GM12878 (cell line): Measurements from ENCODE around the gene BTNL2. TPM values are rescaled to one million over a fixed set of nuclear protein-coding genes. Genes with fewer than 3 reads are reported as not detected.

Experiments
- BACH1 ChIP-seq: fragments of 450-650 bp; IDR thresholded peaks from 2 replicates; pipeline ENCODE4 v1.6.1; 2017; ENCODE audit warnings: mild to moderate bottlenecking, borderline replicate concordance
- BCL11A ChIP-seq: IDR thresholded peaks from 2 replicates; pipeline ENCODE4 v1.6.1; 2011; ENCODE audit warnings: low read depth, low read length
- BRCA1 ChIP-seq: IDR thresholded peaks from 2 replicates; pipeline ENCODE4 v1.6.1; 2011; ENCODE audit warnings: low read depth, low read length, improper control_type of control experiment
- CBX5 ChIP-seq: sonication (generic); IDR thresholded peaks from 2 replicates; pipeline ENCODE4 v1.6.1; 2016; ENCODE audit warnings: low read depth, moderate library complexity, mild to moderate bottlenecking, inconsistent platforms
- CEBPB ChIP-seq, 2 experiments: fragments of 150-350 bp in 1 of 2; IDR thresholded peaks; 2 replicates each; pipeline ENCODE4 v1.6.1; 2012 to 2014; ENCODE audit warnings: low read depth in 2 of 2, low read length in 2 of 2, borderline replicate concordance in 1 of 2, inconsistent platforms in 1 of 2
- CHD1 ChIP-seq: IDR thresholded peaks from 2 replicates; pipeline ENCODE4 v1.6.1; 2012; ENCODE audit warnings: low read depth, low read length, improper control_type of control experiment
- EGR1 ChIP-seq, 2 experiments: IDR thresholded peaks; 1 replicate in 1 of 2; 2 replicates in 1 of 2; pipeline ENCODE4 v1.6.1; 2011 to 2012; ENCODE audit warnings: low read depth in 2 of 2, low read length in 2 of 2, borderline replicate concordance in 1 of 2, mild to moderate bottlenecking in 1 of 2, moderate library complexity in 1 of 2
- ETV6 ChIP-seq, 2 experiments: fragments of 450-650 bp in 1 of 2; IDR thresholded peaks in 1 of 2; conservative IDR thresholded peaks in 1 of 2; 2 replicates each; pipeline ENCODE4 v1.6.1; 2014; ENCODE audit warnings: antibody characterized with exemption in 1 of 2, borderline replicate concordance in 1 of 2, low read depth in 1 of 2, mild to moderate bottlenecking in 1 of 2, moderate library complexity in 1 of 2
- GABPA ChIP-seq: IDR thresholded peaks from 2 replicates; pipeline ENCODE4 v1.6.1; 2014; ENCODE audit warnings: antibody characterized with exemption, low read depth, mild to moderate bottlenecking, inconsistent platforms
- IKZF1 ChIP-seq: fragments of 450-650 bp; conservative IDR thresholded peaks from 2 replicates; pipeline ENCODE4 v1.6.1; 2017; ENCODE audit warnings: antibody characterized with exemption, mild to moderate bottlenecking
- JUND ChIP-seq: IDR thresholded peaks from 2 replicates; pipeline ENCODE4 v1.6.1; 2012; ENCODE audit warnings: low read depth, mild to moderate bottlenecking, low read length, improper control_type of control experiment, moderate library complexity
- KDM1A ChIP-seq: fragments of 200-600 bp; sonication (generic); IDR thresholded peaks from 2 replicates; pipeline ENCODE4 v1.6.1; 2016; ENCODE audit warnings: borderline replicate concordance
- NFXL1 ChIP-seq: fragments of 450-650 bp; IDR thresholded peaks from 2 replicates; pipeline ENCODE4 v1.6.1; 2017; ENCODE audit warnings: antibody characterized with exemption, mild to moderate bottlenecking, borderline replicate concordance
- NFYA ChIP-seq: IDR thresholded peaks from 2 replicates; pipeline ENCODE4 v1.6.1; 2011; ENCODE audit warnings: low read depth, mild to moderate bottlenecking, low read length, improper control_type of control experiment, borderline replicate concordance
- NR2C1 ChIP-seq: fragments of 450-650 bp; IDR thresholded peaks from 2 replicates; pipeline ENCODE4 v1.6.1; 2017; ENCODE audit warnings: antibody characterized with exemption, mild to moderate bottlenecking, moderate library complexity
- PAX5 ChIP-seq: IDR thresholded peaks from 2 replicates; pipeline ENCODE4 v1.6.1; 2011; ENCODE audit warnings: low read depth, low read length, borderline replicate concordance
- POLR2AphosphoS5 ChIP-seq: IDR thresholded peaks from 2 replicates; pipeline ENCODE4 v1.6.1; 2011; ENCODE audit warnings: mild to moderate bottlenecking, low read length, inconsistent platforms
- RCOR1 ChIP-seq: conservative IDR thresholded peaks from 2 replicates; pipeline ENCODE4 v1.6.1; 2012; ENCODE audit warnings: low read depth, low read length, improper control_type of control experiment
- SIN3A ChIP-seq: IDR thresholded peaks from 2 replicates; pipeline ENCODE4 v1.6.1; 2012; ENCODE audit warnings: low read depth, low read length, improper control_type of control experiment
- SP1 ChIP-seq: IDR thresholded peaks from one replicate; pipeline ENCODE4 v1.6.1; 2011; ENCODE audit warnings: low read depth, low read length
- SREBF1 ChIP-seq: IDR thresholded peaks from 2 replicates; pipeline ENCODE4 v1.6.1; 2012; ENCODE audit warnings: mild to moderate bottlenecking, low read length
- STAT1 ChIP-seq: fragments of 450-650 bp; conservative IDR thresholded peaks from 2 replicates; pipeline ENCODE4 v1.6.1; 2014; ENCODE audit warnings: antibody characterized with exemption, mild to moderate bottlenecking
- SUZ12 ChIP-seq: fragments of 200-600 bp; sonication (generic); IDR thresholded peaks from one replicate; pipeline ENCODE4 v1.6.1; 2018; ENCODE audit warnings: antibody characterized with exemption, mild to moderate bottlenecking; ENCODE audit not compliant: unreplicated experiment
- TCF12 ChIP-seq: IDR thresholded peaks from 2 replicates; pipeline ENCODE4 v1.6.1; 2011; ENCODE audit warnings: low read depth, mild to moderate bottlenecking, low read length
- TCF3 ChIP-seq: IDR thresholded peaks from 2 replicates; pipeline ENCODE4 v1.6.1; 2012; ENCODE audit warnings: low read depth, mild to moderate bottlenecking, low read length, borderline replicate concordance; ENCODE audit not compliant: insufficient read depth
- TCF7 ChIP-seq: IDR thresholded peaks from 2 replicates; pipeline ENCODE4 v1.6.1; 2014; ENCODE audit warnings: antibody characterized with exemption, borderline replicate concordance
- WRNIP1 ChIP-seq: IDR thresholded peaks from 2 replicates; pipeline ENCODE4 v1.6.1; 2011; ENCODE audit warnings: low read depth, low read length, improper control_type of control experiment, borderline replicate concordance
- ZBED1 ChIP-seq: IDR thresholded peaks from 2 replicates; pipeline ENCODE4 v1.6.1; 2016; ENCODE audit warnings: borderline replicate concordance
- ZNF24 ChIP-seq: fragments of 450-650 bp; IDR thresholded peaks from 2 replicates; pipeline ENCODE4 v1.6.1; 2017; ENCODE audit warnings: antibody characterized with exemption, mild to moderate bottlenecking
- ZSCAN29 ChIP-seq: fragments of 450-650 bp; IDR thresholded peaks from 2 replicates; pipeline ENCODE4 v1.6.1; 2017; ENCODE audit warnings: mild to moderate bottlenecking, moderate library complexity
- polyA plus RNA-seq, 11 experiments: library from polyadenylated mRNA; depleted of rRNA in 4 of 11; unstranded in 6 of 11; stranded (reverse) in 5 of 11; fragments of >200 nt; fragmentation: Nextera tagmentation in 4 of 11; fragmentation: Illumina TruSeq in 1 of 11; extraction: Ambion mirVana in 4 of 11; extraction: Trizol in 1 of 11; gene quantifications; 1 replicate in 1 of 11; 2 replicates in 10 of 11; pipeline versions ENCODE4 v1.2.1 to v1.2.3, GENCODE V29; 2011 to 2016; ENCODE audit warnings: inconsistent platforms in 2 of 11, missing spikeins in 2 of 11, low read depth in 1 of 11
- total RNA-seq, 4 experiments: library from RNA; depleted of rRNA in 3 of 4; stranded (reverse); fragments of >200 nt in 3 of 4; fragmentation: Illumina TruSeq in 1 of 4; extraction: Trizol in 1 of 4; gene quantifications; 2 replicates each; pipeline versions ENCODE4 v1.2.1 to v1.2.3, GENCODE V29; 2013 to 2021
- TF ChIP-seq, protein P1 (sequence below): IDR thresholded peaks from 2 replicates; pipeline ENCODE4 v1.6.1; 2012; ENCODE audit warnings: low read length, inconsistent platforms

The BTNL2 gene
- total and polyA plus RNA-seq, 10 of the 15 experiments (the other 5 are each of a cell fraction or from before 2014, with no cell fraction given) = 0.11 to 0.29 (median 0.26) TPM; not detected in 5

DNA sequence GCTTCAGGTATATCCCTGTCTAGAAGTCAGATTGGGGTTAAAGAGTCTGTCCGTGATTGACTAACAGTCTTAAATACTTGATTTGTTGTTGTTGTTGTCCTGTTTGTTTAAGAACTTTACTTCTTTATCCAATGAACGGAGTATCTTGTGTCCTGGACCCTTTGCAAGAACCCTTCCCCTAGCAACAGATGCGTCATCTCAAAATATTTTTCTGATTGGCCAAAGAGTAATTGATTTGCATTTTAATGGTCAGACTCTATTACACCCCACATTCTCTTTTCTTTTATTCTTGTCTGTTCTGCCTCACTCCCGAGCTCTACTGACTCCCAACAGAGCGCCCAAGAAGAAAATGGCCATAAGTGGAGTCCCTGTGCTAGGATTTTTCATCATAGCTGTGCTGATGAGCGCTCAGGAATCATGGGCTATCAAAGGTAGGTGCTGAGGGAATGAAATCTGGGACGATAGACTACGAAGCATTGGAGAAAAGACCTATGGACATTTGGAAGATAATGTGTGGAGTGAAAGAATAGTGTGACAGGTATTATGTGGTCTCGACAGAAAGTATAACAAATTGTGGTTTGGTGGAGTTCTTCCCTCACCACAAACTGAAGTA, 32.7 kb upstream of the BTNL2 start, which contains the start of gene HLA-DRA (continued):
- TF ChIP-seq ZSCAN29 (no peak), GABPA (no peak), BRCA1 (no peak), RCOR1 (no peak), BCL11A (0 out of 2 replicates have a peak, but pooled peaks have one; percentile 34), NFYA (no peak; the same call in 1 of the 2 replicates), PAX5 (0 out of 2 replicates have a peak, but pooled peaks have one; percentile 29), ZBED1 (peak; percentile 97), ZNF24 (no peak), CHD1 (peak; percentile 95), TCF3 (peak; percentile 64; the same call in 1 of the 2 replicates), CEBPB (IDR thresholded peaks at IDR 0.05; ENCODE audit: borderline replicate concordance in 1 of 2, low read depth in 2 of 2, low read length in 2 of 2) (peak; percentile 75 to 93; a peak in 2 of 4 replicates), CBX5 (peak; percentile 84; the same call in 1 of the 2 replicates), JUND (no peak), ETV6 (conservative IDR thresholded peaks at IDR 0.05 in 1 of 2, IDR thresholded peaks at IDR 0.05 in 1 of 2; ENCODE audit: borderline replicate concordance in 1 of 2, low read depth in 1 of 2) (peak in 1 of 2 experiments; percentile 36; a peak in 1 of 4 replicates), TCF12 (no peak), TCF7 (peak; percentile 59), NR2C1 (no peak), SIN3A (peak; percentile 22; the same call in 1 of the 2 replicates), NFXL1 (no peak), SREBF1 (no peak), WRNIP1 (no peak), IKZF1 (0 out of 2 replicates have a peak, but pooled peaks have one; percentile 35), SUZ12 (no peak), SP1 (peak; percentile 74), POLR2AphosphoS5 (peak; percentile 99), KDM1A (no peak), BACH1 (peak; percentile 71; the same call in 1 of the 2 replicates), EGR1 (IDR thresholded peaks at IDR 0.05; ENCODE audit: borderline replicate concordance in 1 of 2, low read depth in 2 of 2, low read length in 2 of 2) (no peak), STAT1 (no peak)
- TF ChIP-seq, protein P1, sequence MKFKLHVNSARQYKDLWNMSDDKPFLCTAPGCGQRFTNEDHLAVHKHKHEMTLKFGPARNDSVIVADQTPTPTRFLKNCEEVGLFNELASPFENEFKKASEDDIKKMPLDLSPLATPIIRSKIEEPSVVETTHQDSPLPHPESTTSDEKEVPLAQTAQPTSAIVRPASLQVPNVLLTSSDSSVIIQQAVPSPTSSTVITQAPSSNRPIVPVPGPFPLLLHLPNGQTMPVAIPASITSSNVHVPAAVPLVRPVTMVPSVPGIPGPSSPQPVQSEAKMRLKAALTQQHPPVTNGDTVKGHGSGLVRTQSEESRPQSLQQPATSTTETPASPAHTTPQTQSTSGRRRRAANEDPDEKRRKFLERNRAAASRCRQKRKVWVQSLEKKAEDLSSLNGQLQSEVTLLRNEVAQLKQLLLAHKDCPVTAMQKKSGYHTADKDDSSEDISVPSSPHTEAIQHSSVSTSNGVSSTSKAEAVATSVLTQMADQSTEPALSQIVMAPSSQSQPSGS = peak; percentile 86
